ENCODE measurements around the gene TP63.
"Not testable (repeated sequence)": the region's sequence is repeated elsewhere in the genome, so short reads cannot be mapped to it uniquely, and the experiment has no call there.

TP63 gene

GRCh38 chr3:189631373-189631408 is at the start of gene TP63:
TP63 (plus strand) TSS chr3:189631389; CDS start chr3:189631516, 127 bp downstream.
- no peak for DNase-seq

- DNase-seq, result no peak
Observed at GRCh38 chr3:189582179-189582578, 49.0 kb upstream of the TP63 start.

GRCh38 chr3:189584645-189585044 is 46.5 kb upstream of the TP63 start:
- no peak for DNase-seq

GRCh38 chr3:189586941-189587663 is 44.1 kb upstream of the TP63 start:
- no peak for DNase-seq

GRCh38 chr3:189587664-189588040 is 43.5 kb upstream of the TP63 start:
- DNase-seq, result no peak

GRCh38 chr3:189588070-189588469 is 43.1 kb upstream of the TP63 start:
- no peak for DNase-seq

GRCh38 chr3:189588475-189589178 is 42.6 kb upstream of the TP63 start:
- DNase-seq, result no peak

- no peak for DNase-seq
Observed at GRCh38 chr3:189589179-189589569, 42.0 kb upstream of the TP63 start.

GRCh38 chr3:189590223-189590622 is 41.0 kb upstream of the TP63 start:
- no peak for DNase-seq

GRCh38 chr3:189593581-189593980 is 37.6 kb upstream of the TP63 start:
- no peak for DNase-seq

GRCh38 chr3:189596078-189596979 is 34.9 kb upstream of the TP63 start:
- not testable (repeated sequence) for DNase-seq

- DNase-seq, result no peak
Observed at GRCh38 chr3:189597918-189598317, 33.3 kb upstream of the TP63 start.

- no peak for DNase-seq
Observed at GRCh38 chr3:189598530-189599225, 32.5 kb upstream of the TP63 start.

- no peak for DNase-seq
Observed at GRCh38 chr3:189602471-189602870, 28.7 kb upstream of the TP63 start.

- no peak for DNase-seq
Observed at GRCh38 chr3:189605717-189606116, 25.5 kb upstream of the TP63 start.

GRCh38 chr3:189606774-189607173 is 24.4 kb upstream of the TP63 start:
- no peak for DNase-seq

- not testable (repeated sequence) for DNase-seq
Observed at GRCh38 chr3:189612641-189613040, 18.5 kb upstream of the TP63 start.

- no peak for DNase-seq
Observed at GRCh38 chr3:189613122-189613521, 18.1 kb upstream of the TP63 start.

GRCh38 chr3:189621948-189622603 is 9.1 kb upstream of the TP63 start:
- DNase-seq, result no peak

GRCh38 chr3:189622629-189623028 is 8.6 kb upstream of the TP63 start:
- DNase-seq, result no peak

- DNase-seq, result no peak
Observed at GRCh38 chr3:189624130-189624529, 7.1 kb upstream of the TP63 start.

- DNase-seq, result no peak
Observed at GRCh38 chr3:189625071-189625470, 6.1 kb upstream of the TP63 start.

- DNase-seq, result no peak
Observed at GRCh38 chr3:189625572-189625971, 5.6 kb upstream of the TP63 start.

Data from GF-D8 (cell line).